Activated CD4-positive, alpha-beta T cell treated with anti-CD3 and anti-CD28 coated beads, Interleukin-2, amount 10 ng/mL, durations not matched to agents 24 days and 14 days (primary cell): ENCODE measurements around the gene SPRTN. TPM values are rescaled to one million over a fixed set of nuclear protein-coding genes. Genes with fewer than 3 reads are reported as not detected.

Experiments
- DNase-seq: peaks from one replicate; pipeline ENCODE4 v3.0.0; 2022
- H3K27ac Mint-ChIP-seq: one replicate; pipeline ENCODE4 v1.8.0; 2022; ENCODE audit warnings: mild to moderate bottlenecking, mixed read lengths
- H3K27me3 Mint-ChIP-seq: one replicate; pipeline ENCODE4 v1.8.0; 2022; ENCODE audit warnings: mixed read lengths
- H3K36me3 Mint-ChIP-seq: one replicate; pipeline ENCODE4 v1.8.0; 2022; ENCODE audit warnings: low read depth, mild to moderate bottlenecking, mixed read lengths
- H3K4me1 Mint-ChIP-seq: one replicate; pipeline ENCODE4 v1.8.0; 2021; ENCODE audit warnings: mixed read lengths
- H3K4me3 Mint-ChIP-seq: one replicate; pipeline ENCODE4 v1.8.0; 2022; ENCODE audit warnings: mild to moderate bottlenecking, moderate library complexity, mixed read lengths
- H3K9me3 Mint-ChIP-seq: one replicate; pipeline ENCODE4 v1.8.0; 2021; ENCODE audit warnings: mixed read lengths
- intact Hi-C: fragments of 100-400 bp; cut with micrococcal nuclease; formaldehyde crosslinking; loops from one replicate; pipeline ENCODE4 v1.15.1; 2023
- total RNA-seq: library from RNA; stranded (reverse); gene quantifications from 2 replicates; pipeline ENCODE4 v1.2.3, GENCODE V29; 2022

SPRTN gene
- total RNA-seq, 1 donor from 2014 or later = 13.3 TPM

GRCh38 chr1:231393668-231394067 lies 55.6 kb downstream of the SPRTN start:
- H3K4me1 Mint-ChIP-seq = peaks cover 35% of the 10 kb centered on the region
- H3K9me3 Mint-ChIP-seq = no peaks in the 10 kb centered on the region
- H3K27me3 Mint-ChIP-seq = no peaks in the 10 kb centered on the region
- intact Hi-C loops = no loop called here
- no peak overlapping the region for H3K27ac Mint-ChIP-seq
- DNase-seq = no peak
- no peak overlapping the region for H3K4me3 Mint-ChIP-seq
- peaks cover 17% of the 10 kb centered on the region for H3K36me3 Mint-ChIP-seq

- Mint-ChIP-seq H3K9me3 (no peaks in the 10 kb centered on the region), H3K4me3 (no peak overlapping the region), H3K27me3 (no peaks in the 10 kb centered on the region), H3K36me3 (peaks cover 17% of the 10 kb centered on the region), H3K27ac (no peak overlapping the region), H3K4me1 (peaks cover 27% of the 10 kb centered on the region)
- DNase-seq = no peak
- intact Hi-C loops = no loop called here
Observed at GRCh38 chr1:231395076-231395997, 57.2 kb downstream of the SPRTN start.

GRCh38 chr1:231395998-231396390 lies 57.9 kb downstream of the SPRTN start:
- H3K27me3 Mint-ChIP-seq = no peaks in the 10 kb centered on the region
- H3K4me1 Mint-ChIP-seq = peaks cover 21% of the 10 kb centered on the region
- no peak overlapping the region for H3K27ac Mint-ChIP-seq
- no peak overlapping the region for H3K4me3 Mint-ChIP-seq
- H3K36me3 Mint-ChIP-seq = peaks cover 16% of the 10 kb centered on the region
- no peak for DNase-seq
- intact Hi-C loops = no loop called here
- H3K9me3 Mint-ChIP-seq = no peaks in the 10 kb centered on the region

- Mint-ChIP-seq H3K27me3 (no peaks in the 10 kb centered on the region), H3K36me3 (peaks cover 18% of the 10 kb centered on the region), H3K4me1 (peaks cover 20% of the 10 kb centered on the region), H3K27ac (no peak overlapping the region), H3K4me3 (no peak overlapping the region), H3K9me3 (no peaks in the 10 kb centered on the region)
- intact Hi-C loops = no loop called here
- no peak for DNase-seq
Observed at GRCh38 chr1:231396643-231397042, 58.5 kb downstream of the SPRTN start.

- intact Hi-C loops = no loop called here
- DNase-seq = no peak
- peaks cover 15% of the 10 kb centered on the region for H3K4me1 Mint-ChIP-seq
- no peak overlapping the region for H3K4me3 Mint-ChIP-seq
- H3K36me3 Mint-ChIP-seq = peaks cover 22% of the 10 kb centered on the region
- H3K9me3 Mint-ChIP-seq = no peaks in the 10 kb centered on the region
- H3K27me3 Mint-ChIP-seq = no peaks in the 10 kb centered on the region
- no peak overlapping the region for H3K27ac Mint-ChIP-seq
Observed at GRCh38 chr1:231397886-231398671, 60.0 kb downstream of the SPRTN start.

GRCh38 chr1:231401478-231401877 lies 63.4 kb downstream of the SPRTN start:
- H3K4me1 Mint-ChIP-seq = peaks cover 17% of the 10 kb centered on the region
- no peaks in the 10 kb centered on the region for H3K9me3 Mint-ChIP-seq
- no peak overlapping the region for H3K27ac Mint-ChIP-seq
- H3K4me3 Mint-ChIP-seq = no peak overlapping the region
- peaks cover 31% of the 10 kb centered on the region for H3K36me3 Mint-ChIP-seq
- DNase-seq = no peak
- no peaks in the 10 kb centered on the region for H3K27me3 Mint-ChIP-seq
- intact Hi-C loops = no loop called here

- H3K36me3 Mint-ChIP-seq = peaks cover 19% of the 10 kb centered on the region
- H3K9me3 Mint-ChIP-seq = no peaks in the 10 kb centered on the region
- no peaks in the 10 kb centered on the region for H3K27me3 Mint-ChIP-seq
- no peak for DNase-seq
- no peak overlapping the region for H3K4me3 Mint-ChIP-seq
- no peak overlapping the region for H3K27ac Mint-ChIP-seq
- peaks cover 9% of the 10 kb centered on the region for H3K4me1 Mint-ChIP-seq
- intact Hi-C loops = no loop called here
Observed at GRCh38 chr1:231404318-231404717, 66.2 kb downstream of the SPRTN start.

Other genes starting within 250 kb of the SPRTN start
- gene TRIM67, start 176.2 kb upstream of the SPRTN start, total RNA-seq = not detected in 2 replicates
- 45.6 and 47.5 TPM in 2 replicates for gene GNPAT, start 97.1 kb upstream of the SPRTN start, total RNA-seq
- gene EXOC8, start 441 bp upstream of the SPRTN start, total RNA-seq = 12.4 and 13.3 TPM in 2 replicates
- 21.4 and 23.9 TPM in 2 replicates for gene EGLN1, start 84.0 kb downstream of the SPRTN start, total RNA-seq
- gene TSNAX, start 190.4 kb downstream of the SPRTN start, total RNA-seq = 41.4 and 42.7 TPM in 2 replicates